Panc1 (cell line): Measurements from ENCODE around the gene TMSB15A.

ENCODE experiments used
- CTCF ChIP-seq: fragments of 450-650 bp; IDR thresholded peaks from 2 replicates; pipeline ENCODE4 v1.5.1; 2017; ENCODE audit warnings: mild to moderate bottlenecking
- TCF7L2 ChIP-seq: IDR thresholded peaks from 2 replicates; pipeline ENCODE4 v1.6.1; 2011; ENCODE audit warnings: mild to moderate bottlenecking, low read depth, low read length, inconsistent platforms
- TF ChIP-seq, protein P1 (sequence below), 2 experiments: IDR thresholded peaks; 2 replicates each; pipeline ENCODE4 v1.6.1; 2011 to 2012; ENCODE audit warnings: low read depth in 2 of 2, control low read depth in 1 of 2, low read length in 1 of 2, mild to moderate bottlenecking in 1 of 2, moderate library complexity in 1 of 2; ENCODE audit not compliant: insufficient read depth in 1 of 2

- TF ChIP-seq CTCF, result no peak
- TF ChIP-seq, protein P1, sequence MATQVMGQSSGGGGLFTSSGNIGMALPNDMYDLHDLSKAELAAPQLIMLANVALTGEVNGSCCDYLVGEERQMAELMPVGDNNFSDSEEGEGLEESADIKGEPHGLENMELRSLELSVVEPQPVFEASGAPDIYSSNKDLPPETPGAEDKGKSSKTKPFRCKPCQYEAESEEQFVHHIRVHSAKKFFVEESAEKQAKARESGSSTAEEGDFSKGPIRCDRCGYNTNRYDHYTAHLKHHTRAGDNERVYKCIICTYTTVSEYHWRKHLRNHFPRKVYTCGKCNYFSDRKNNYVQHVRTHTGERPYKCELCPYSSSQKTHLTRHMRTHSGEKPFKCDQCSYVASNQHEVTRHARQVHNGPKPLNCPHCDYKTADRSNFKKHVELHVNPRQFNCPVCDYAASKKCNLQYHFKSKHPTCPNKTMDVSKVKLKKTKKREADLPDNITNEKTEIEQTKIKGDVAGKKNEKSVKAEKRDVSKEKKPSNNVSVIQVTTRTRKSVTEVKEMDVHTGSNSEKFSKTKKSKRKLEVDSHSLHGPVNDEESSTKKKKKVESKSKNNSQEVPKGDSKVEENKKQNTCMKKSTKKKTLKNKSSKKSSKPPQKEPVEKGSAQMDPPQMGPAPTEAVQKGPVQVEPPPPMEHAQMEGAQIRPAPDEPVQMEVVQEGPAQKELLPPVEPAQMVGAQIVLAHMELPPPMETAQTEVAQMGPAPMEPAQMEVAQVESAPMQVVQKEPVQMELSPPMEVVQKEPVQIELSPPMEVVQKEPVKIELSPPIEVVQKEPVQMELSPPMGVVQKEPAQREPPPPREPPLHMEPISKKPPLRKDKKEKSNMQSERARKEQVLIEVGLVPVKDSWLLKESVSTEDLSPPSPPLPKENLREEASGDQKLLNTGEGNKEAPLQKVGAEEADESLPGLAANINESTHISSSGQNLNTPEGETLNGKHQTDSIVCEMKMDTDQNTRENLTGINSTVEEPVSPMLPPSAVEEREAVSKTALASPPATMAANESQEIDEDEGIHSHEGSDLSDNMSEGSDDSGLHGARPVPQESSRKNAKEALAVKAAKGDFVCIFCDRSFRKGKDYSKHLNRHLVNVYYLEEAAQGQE (IDR thresholded peaks at IDR 0.05; ENCODE audit: insufficient read depth in 1 of 2, low read depth in 2 of 2, low read length in 1 of 2), result no peak
- no peak for TF ChIP-seq TCF7L2
Measured at GRCh38 chrX:102514536-102514935, 2.0 kb downstream of the TMSB15A start.
